K562 (cell line): ENCODE data around the gene DAO. TPM values are rescaled to one million over a fixed set of nuclear protein-coding genes. Genes with fewer than 3 reads are reported as not detected.

Source experiments
- ATAC-seq: fragments of 200-7000 bp; cut with Tn5 transposase; 3 replicates; pipeline ENCODE4 v1.9.1; 2020; ENCODE audit warnings: moderate library complexity
- BruUV-seq: library from RNA; stranded (reverse); fragments of 400-500 nt; replicated peaks from 2 replicates; lab custom pipeline; 2021; lab: Mats Ljungman, UMichigan
- CTCF ChIA-PET: fragments of 300-600 bp; formaldehyde crosslinking; extraction: SDS; loops from one replicate; lab custom pipeline; 2021; ENCODE audit warnings: low intra/inter-chr PET ratio; lab: Yijun Ruan, JAX
- POLR2A ChIA-PET: fragments of 300-600, 350-650 bp; sonication (Branson Sonifier 250); formaldehyde crosslinking; extraction: SDS; loops from one replicate; lab custom pipeline; 2021; ENCODE audit warnings: antibody characterized with exemption, inconsistent platforms; lab: Yijun Ruan, JAX
- DNase-seq, 4 experiments: peaks; one replicate each; pipeline versions ENCODE4 v3.0.0 to v3.0.0-alpha.2; 2011 to 2018; ENCODE audit warnings: low spot score in 3 of 4, mixed read lengths in 3 of 4; ENCODE audit errors: extremely low read depth in 1 of 4
- FAIRE-seq: peaks from 2 replicates; lab custom pipeline; 2011; peaks lifted over from hg19 to GRCh38; lab: Jason Lieb, UNC
- H2AFZ ChIP-seq: 2 replicates; pipeline ENCODE4 v1.6.0; 2011; ENCODE audit warnings: low read depth, low read length, control low read depth, inconsistent platforms
- H3K27ac ChIP-seq: fragments of 200-600 bp; 3 replicates; pipeline ENCODE4 v1.8.0; 2011; ENCODE audit warnings: low read depth, mild to moderate bottlenecking, control low read depth, inconsistent platforms, low read length, moderate library complexity, mixed read lengths; ENCODE audit errors: extremely low read depth
- H3K27me3 ChIP-seq, 2 experiments: fragments of 300-600 bp in 1 of 2; 2 replicates in 1 of 2; 3 replicates in 1 of 2; pipeline versions ENCODE4 v1.6.0 to v1.8.0; 2011; ENCODE audit warnings: inconsistent platforms in 2 of 2, low read length in 2 of 2, mild to moderate bottlenecking in 1 of 2, mixed read lengths in 1 of 2, moderate library complexity in 1 of 2; ENCODE audit not compliant: control insufficient read depth in 2 of 2, insufficient read depth in 2 of 2
- H3K36me3 ChIP-seq: fragments of 300-600 bp; 3 replicates; pipeline ENCODE4 v1.8.0; 2011; ENCODE audit warnings: mild to moderate bottlenecking, low read length, inconsistent platforms; ENCODE audit not compliant: control insufficient read depth, insufficient read depth
- H3K4me1 ChIP-seq, 2 experiments: fragments of 200-600 bp in 1 of 2; replicated peaks in 1 of 2; 2 replicates in 1 of 2; 3 replicates in 1 of 2; pipeline versions ENCODE4 v1.5.1 to v1.8.0; 2011; ENCODE audit warnings: inconsistent platforms in 2 of 2, low read length in 2 of 2, mild to moderate bottlenecking in 1 of 2, mixed read lengths in 1 of 2, moderate library complexity in 1 of 2; ENCODE audit not compliant: control insufficient read depth in 2 of 2, insufficient read depth in 2 of 2
- H3K4me2 ChIP-seq: 2 replicates; pipeline ENCODE4 v1.6.1; 2011; ENCODE audit warnings: low read length, control low read depth, inconsistent platforms, mixed read lengths; ENCODE audit not compliant: insufficient read depth
- H3K4me3 ChIP-seq: fragments of 200-600 bp; sonication (generic), shearing (Covaris generic); 2 replicates; pipeline ENCODE4 v1.5.1; 2016; ENCODE audit warnings: control low read depth, inconsistent platforms
- H3K79me2 ChIP-seq: fragments of 200-600 bp; 3 replicates; pipeline ENCODE4 v1.8.0; 2011; ENCODE audit warnings: low read length, inconsistent platforms; ENCODE audit not compliant: control insufficient read depth, insufficient read depth
- H3K9ac ChIP-seq, 2 experiments: 2 replicates each; pipeline versions ENCODE4 v1.6.0 to v1.6.1; 2011; ENCODE audit warnings: low read depth in 2 of 2, low read length in 2 of 2, control low read depth in 1 of 2, inconsistent platforms in 1 of 2, mild to moderate bottlenecking in 1 of 2, mixed read lengths in 1 of 2; ENCODE audit not compliant: insufficient read depth in 1 of 2
- H3K9me1 ChIP-seq: one replicate; pipeline ENCODE4 v1.6.0; 2011; ENCODE audit warnings: inconsistent platforms, mild to moderate bottlenecking, low read length, moderate library complexity; ENCODE audit not compliant: control insufficient read depth, insufficient read depth
- H3K9me3 ChIP-seq: replicated peaks from 2 replicates; pipeline ENCODE4 v1.5.1; 2011; ENCODE audit warnings: low read depth, low read length, inconsistent platforms; ENCODE audit not compliant: control insufficient read depth, insufficient read depth
- H4K20me1 ChIP-seq: replicated peaks from 2 replicates; pipeline ENCODE4 v1.6.1; 2011; ENCODE audit warnings: low read length, inconsistent platforms, mixed read lengths; ENCODE audit not compliant: control insufficient read depth, insufficient read depth
- ADNP ChIP-seq: fragments of 200-800 bp; sonication (Bioruptor generic); IDR thresholded peaks from 2 replicates; pipeline ENCODE4 v1.6.1; 2016; ENCODE audit warnings: missing genetic modification characterization, missing compliant biosample characterization
- BDP1 ChIP-seq: IDR thresholded peaks from 3 replicates; pipeline ENCODE4 v1.6.1; 2011; ENCODE audit not compliant: insufficient read length, insufficient read depth
- CBX5 ChIP-seq: IDR thresholded peaks from 2 replicates; pipeline ENCODE4 v1.6.1; 2014; ENCODE audit warnings: low read depth, borderline replicate concordance
- KLF10 ChIP-seq: fragments of 250-450 bp; sonication (Bioruptor Pico); IDR thresholded peaks from 2 replicates; pipeline ENCODE4 v1.6.1; 2021; ENCODE audit warnings: matching md5 sums
- MAFK ChIP-seq: IDR thresholded peaks from 2 replicates; pipeline ENCODE4 v1.6.1; 2011; ENCODE audit warnings: low read length, improper control_type of control experiment
- NCOA6 ChIP-seq: fragments of 450-650 bp; IDR thresholded peaks from 2 replicates; pipeline ENCODE4 v1.6.1; 2017; ENCODE audit warnings: mild to moderate bottlenecking
- POLR2B ChIP-seq: fragments of 450-650 bp; IDR thresholded peaks from 2 replicates; pipeline ENCODE4 v1.6.1; 2018; ENCODE audit warnings: low read depth; ENCODE audit not compliant: partially characterized antibody
- PTBP1 ChIP-seq: fragments of 200-400 bp; formaldehyde crosslinking; IDR thresholded peaks from 2 replicates; pipeline ENCODE4 v1.6.1; 2017; ENCODE audit warnings: low read depth, low read length
- PYGO2 ChIP-seq: fragments of 450-650 bp; IDR thresholded peaks from 2 replicates; pipeline ENCODE4 v1.6.1; 2016; ENCODE audit warnings: mild to moderate bottlenecking, missing genetic modification characterization, moderate library complexity, missing compliant biosample characterization
- SIRT6 ChIP-seq: IDR thresholded peaks from one replicate; pipeline ENCODE4 v1.6.1; 2012; ENCODE audit warnings: low read depth, mild to moderate bottlenecking, control low read depth, inconsistent platforms, low read length, moderate library complexity
- ZNF551 ChIP-seq: fragments of 250-450 bp; sonication (Bioruptor Pico); IDR thresholded peaks from 2 replicates; pipeline ENCODE4 v1.5.0; 2021; ENCODE audit warnings: mild to moderate bottlenecking, moderate library complexity
- ZNF589 ChIP-seq: fragments of 200-800 bp; sonication (Bioruptor generic); IDR thresholded peaks from 2 replicates; pipeline ENCODE4 v1.6.1; 2016; ENCODE audit warnings: low read depth, missing genetic modification characterization, missing compliant biosample characterization
- WGBS: fragments of 100-300 bp; shearing (Covaris generic); methylation state at CpG from one replicate; pipeline ENCODE4 v1.1.6; 2016; ENCODE audit warnings: low coverage, mixed read lengths; ENCODE audit not compliant: insufficient coverage; ENCODE audit errors: missing lambda C conversion rate; 5-methylcytosine and 5-hydroxymethylcytosine counted together
- in situ Hi-C: fragments of 300-500 bp; cut with MboI; formaldehyde crosslinking; loops from 4 replicates; pipeline ENCODE4 v1.15.0; 2018; ENCODE audit warnings: inconsistent platforms, mixed read lengths
- intact Hi-C: fragments of 100-400 bp; cut with micrococcal nuclease; formaldehyde crosslinking; loops from 2 replicates; pipeline ENCODE4 v1.14.2; 2022
- polyA plus RNA-seq, 8 experiments: library from polyadenylated mRNA; depleted of rRNA in 4 of 8; stranded (reverse) in 5 of 8; unstranded in 3 of 8; fragments of >200 nt; fragmentation: Nextera tagmentation in 2 of 8; fragmentation: Illumina TruSeq in 1 of 8; extraction: Ambion mirVana in 2 of 8; extraction: Trizol in 1 of 8; gene quantifications; 2 replicates each; pipeline versions ENCODE4 v1.2.1 to v1.2.3, GENCODE V29; 2011 to 2014; ENCODE audit warnings: inconsistent platforms in 1 of 8, missing spikeins in 1 of 8
- total RNA-seq, 7 experiments: library from RNA; depleted of rRNA in 6 of 7; stranded (reverse); fragments of >200 nt in 6 of 7; fragmentation: Illumina TruSeq in 2 of 7; extraction: Trizol in 2 of 7; gene quantifications; 2 replicates each; pipeline versions ENCODE4 v1.2.1 to v1.2.3, GENCODE V29; 2011 to 2021; ENCODE audit warnings: low replicate concordance in 1 of 7
- TF ChIP-seq, protein P1 (sequence below): fragments of 450-650 bp; formaldehyde crosslinking; IDR thresholded peaks from 2 replicates; pipeline ENCODE4 v1.4.0; 2022; ENCODE audit warnings: mild to moderate bottlenecking, moderate library complexity
- TF ChIP-seq, protein P2 (sequence below): fragments of 250-450 bp; sonication (Bioruptor Pico); IDR thresholded peaks from 2 replicates; pipeline ENCODE4 v1.8.0; 2022; ENCODE audit warnings: moderate library complexity, mild to moderate bottlenecking, inconsistent platforms

Gene DAO
- total and polyA plus RNA-seq, 9 of the 15 experiments (the other 6 are each of a cell fraction or from before 2014, with no cell fraction given), result not detected

DNA sequence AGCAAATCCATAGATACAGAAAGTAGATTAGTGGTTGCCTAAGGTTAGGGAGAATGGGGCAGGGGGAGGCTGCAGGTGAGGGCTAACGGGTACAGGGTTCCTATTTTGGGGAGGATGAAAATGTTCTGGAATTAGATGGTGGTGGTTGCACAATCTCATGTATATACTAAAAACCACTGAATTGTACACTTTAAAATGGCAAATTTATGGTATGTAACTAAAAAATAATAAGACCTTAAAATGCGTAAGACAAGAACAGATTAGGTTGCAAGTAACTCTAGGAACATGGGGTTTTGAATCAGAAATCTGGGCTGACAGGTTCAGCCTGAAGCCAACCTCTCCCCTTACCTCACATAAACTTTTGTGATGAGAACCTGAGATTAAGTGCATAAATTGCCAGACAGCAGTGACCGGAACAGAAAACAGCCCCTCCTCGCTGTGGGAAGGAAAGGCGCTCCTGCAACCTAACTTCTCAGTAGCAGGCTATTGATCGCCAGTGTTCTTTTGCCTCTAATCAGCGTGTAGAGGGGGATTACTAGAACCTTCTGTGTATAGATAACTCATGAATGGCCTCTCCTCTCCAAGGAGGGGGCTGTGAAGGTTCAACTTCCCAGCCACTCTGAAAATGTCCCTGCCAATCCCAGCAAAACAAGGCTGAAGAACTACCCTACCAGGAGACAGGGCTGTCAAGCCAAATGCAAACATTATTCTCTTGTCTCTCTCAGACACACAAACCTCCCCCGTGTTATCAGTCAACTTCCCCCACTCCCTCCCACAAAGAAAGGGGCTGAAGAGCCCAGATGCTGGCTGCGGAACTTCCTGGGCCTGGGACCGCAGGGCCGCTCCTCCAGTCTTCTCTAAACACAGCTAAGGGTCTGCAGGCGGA is 24.4 kb upstream of the DAO start:
- Histone ChIP-seq H2AFZ (no peak overlapping the region; the same call in 1 of the 2 replicates), H4K20me1 (0 out of 2 replicates have a peak, but pooled peaks cover 13% of the 10 kb centered on the region), H3K4me3 (peak overlapping the region; percentile 46; the same call in 1 of the 2 replicates), H3K9ac (peak overlapping the region; percentile 65 to 92; a peak in 3 of 4 replicates), H3K9me3 (no peaks in the 10 kb centered on the region; the same call in 1 of the 2 replicates), H3K79me2 (peaks cover 11% of the 10 kb centered on the region; the same call in 2 of the 3 replicates), H3K9me1 (no peaks in the 10 kb centered on the region), H3K27ac (peak overlapping the region; percentile 67), H3K4me1 (peaks cover 37 to 41% of the 10 kb centered on the region in 2 experiments), H3K4me2 (peak overlapping the region; percentile 75), H3K27me3 (peaks cover 0 to 6% of the 10 kb centered on the region in 2 experiments; a peak in 1 of 5 replicates), H3K36me3 (no peaks in the 10 kb centered on the region; the same call in 2 of the 3 replicates)
- in situ Hi-C loops (no loop called here), intact Hi-C loops (loop anchor here (5.0 to 10.0 kb wide), 3 partner anchors 33 to 731 kb away; partner anchors contain the start of genes ISCU, SART3 and WSCD2)
- ATAC-seq, result peak; percentile 83
- CTCF ChIA-PET, result no interaction called here
- peak; percentile 73 to 94 (median 80) for DNase-seq
- FAIRE-seq, result peak; percentile 97
- WGBS, result 12% methylated on average over 12 of the region's 12 CpGs
- TSS peak; percentile 56 for BruUV-seq
- POLR2A ChIA-PET, result no interaction called here
- TF ChIP-seq ZNF551 (no peak), NCOA6 (no peak; the same call in 1 of the 2 replicates), PTBP1 (0 out of 2 replicates have a peak, but pooled peaks have one; percentile 43), POLR2B (no peak), MAFK (no peak), KLF10 (CRISPR knock-in tag) (no peak), CBX5 (0 out of 2 replicates have a peak, but pooled peaks have one; percentile 17), PYGO2 (tag) (no peak), SIRT6 (no peak), BDP1 (no peak), ZNF589 (CRISPR knock-in tag) (no peak), ADNP (tag) (peak; percentile 92)
- TF ChIP-seq, protein P1, sequence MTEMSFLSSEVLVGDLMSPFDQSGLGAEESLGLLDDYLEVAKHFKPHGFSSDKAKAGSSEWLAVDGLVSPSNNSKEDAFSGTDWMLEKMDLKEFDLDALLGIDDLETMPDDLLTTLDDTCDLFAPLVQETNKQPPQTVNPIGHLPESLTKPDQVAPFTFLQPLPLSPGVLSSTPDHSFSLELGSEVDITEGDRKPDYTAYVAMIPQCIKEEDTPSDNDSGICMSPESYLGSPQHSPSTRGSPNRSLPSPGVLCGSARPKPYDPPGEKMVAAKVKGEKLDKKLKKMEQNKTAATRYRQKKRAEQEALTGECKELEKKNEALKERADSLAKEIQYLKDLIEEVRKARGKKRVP (CRISPR knock-in tag), result peak; percentile 33; the same call in 1 of the 2 replicates
- TF ChIP-seq, protein P2, sequence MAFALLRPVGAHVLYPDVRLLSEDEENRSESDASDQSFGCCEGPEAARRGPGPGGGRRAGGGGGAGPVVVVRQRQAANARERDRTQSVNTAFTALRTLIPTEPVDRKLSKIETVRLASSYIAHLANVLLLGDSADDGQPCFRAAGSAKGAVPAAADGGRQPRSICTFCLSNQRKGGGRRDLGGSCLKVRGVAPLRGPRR (CRISPR knock-in tag), result no peak
